HUES64 (cell line): Measurements from ENCODE around the gene COX7C.
A peak's percentile ranks its signal among the peaks of the same experiment; 100 is the strongest.
"Not testable (repeated sequence)": the region's sequence is repeated elsewhere in the genome, so short reads cannot be mapped to it uniquely, and the experiment has no call there.

ENCODE experiments used
- H3K27ac ChIP-seq: 2 replicates; pipeline ENCODE4 v1.7.0; 2013; ENCODE audit warnings: low read depth, low read length, inconsistent platforms
- H3K27me3 ChIP-seq: 2 replicates; pipeline ENCODE4 v1.6.1; 2013; ENCODE audit warnings: mild to moderate bottlenecking, low read length; ENCODE audit not compliant: insufficient read depth
- H3K36me3 ChIP-seq: 2 replicates; pipeline ENCODE4 v1.6.1; 2013; ENCODE audit warnings: mild to moderate bottlenecking, low read length; ENCODE audit not compliant: insufficient read depth
- H3K4me1 ChIP-seq: 2 replicates; pipeline ENCODE4 v1.6.1; 2013; ENCODE audit warnings: mild to moderate bottlenecking, low read length, moderate library complexity; ENCODE audit not compliant: insufficient read depth
- H3K4me3 ChIP-seq: 2 replicates; pipeline ENCODE4 v1.5.1; 2013; ENCODE audit warnings: mild to moderate bottlenecking, low read length, moderate library complexity
- H3K9ac ChIP-seq: 2 replicates; pipeline ENCODE4 v1.6.1; 2013; ENCODE audit warnings: mild to moderate bottlenecking, low read depth, low read length
- H3K9me3 ChIP-seq: 2 replicates; pipeline ENCODE4 v1.6.1; 2013; ENCODE audit warnings: low read depth, low read length; ENCODE audit not compliant: insufficient read depth
- WGBS: fragments of 150-250, 120-280 bp; methylation state at CpG from one replicate; pipeline ENCODE4 v1.1.7; 2013; ENCODE audit warnings: missing lambda C conversion rate; 5-methylcytosine and 5-hydroxymethylcytosine counted together

COX7C gene

GRCh38 chr5:86623785-86624483 is 6.2 kb downstream of the COX7C start:
- H3K27ac ChIP-seq, result no peak overlapping the region
- H3K9me3 ChIP-seq, result no peaks in the 10 kb centered on the region
- peaks cover 37% of the 10 kb centered on the region for H3K36me3 ChIP-seq
- 93% methylated on average over 4 of the region's 4 CpGs for WGBS
- no peak overlapping the region for H3K4me3 ChIP-seq
- no peak overlapping the region for H3K9ac ChIP-seq
- no peaks in the 10 kb centered on the region for H3K27me3 ChIP-seq
- peaks cover 4% of the 10 kb centered on the region for H3K4me1 ChIP-seq

GRCh38 chr5:86625148-86625547 is 7.4 kb downstream of the COX7C start:
- Histone ChIP-seq H3K4me1 (peaks cover 2% of the 10 kb centered on the region), H3K4me3 (no peak overlapping the region), H3K27ac (no peak overlapping the region), H3K9me3 (no peaks in the 10 kb centered on the region), H3K27me3 (no peaks in the 10 kb centered on the region), H3K9ac (no peak overlapping the region), H3K36me3 (peaks cover 25% of the 10 kb centered on the region)
- 90% methylated on average over 2 of the region's 2 CpGs for WGBS

- H3K9ac ChIP-seq, result no peak overlapping the region
- no peak overlapping the region for H3K27ac ChIP-seq
- H3K27me3 ChIP-seq, result no peaks in the 10 kb centered on the region
- no peak overlapping the region for H3K4me3 ChIP-seq
- peaks cover 15% of the 10 kb centered on the region for H3K36me3 ChIP-seq
- H3K4me1 ChIP-seq, result peaks cover 4% of the 10 kb centered on the region; the same call in 1 of the 2 replicates
- no peaks in the 10 kb centered on the region for H3K9me3 ChIP-seq
These were observed 8.4 kb downstream of the COX7C start for GRCh38 chr5:86626149-86626548.

- WGBS, result 98% methylated on average over 2 of the region's 2 CpGs
- H3K4me1 ChIP-seq, result peaks cover 4% of the 10 kb centered on the region; the same call in 1 of the 2 replicates
- no peak overlapping the region for H3K9ac ChIP-seq
- no peak overlapping the region for H3K27ac ChIP-seq
- no peaks in the 10 kb centered on the region for H3K9me3 ChIP-seq
- no peaks in the 10 kb centered on the region for H3K27me3 ChIP-seq
- no peaks in the 10 kb centered on the region for H3K36me3 ChIP-seq
- H3K4me3 ChIP-seq, result no peak overlapping the region
These were observed 13.4 kb downstream of the COX7C start for GRCh38 chr5:86631165-86631564.

GRCh38 chr5:86640998-86641397 is 23.3 kb downstream of the COX7C start:
- Histone ChIP-seq H3K4me1 (peaks cover 63% of the 10 kb centered on the region), H3K27ac (peak overlapping the region; percentile 91), H3K4me3 (no peak overlapping the region), H3K9me3 (no peaks in the 10 kb centered on the region), H3K9ac (no peak overlapping the region), H3K36me3 (no peaks in the 10 kb centered on the region), H3K27me3 (no peaks in the 10 kb centered on the region)
- WGBS, result no CpG with 5 or more reads among the region's 2 CpGs

- Histone ChIP-seq H3K4me3 (no peak overlapping the region), H3K9ac (peak overlapping the region; percentile 68; the same call in 1 of the 2 replicates), H3K4me1 (peaks cover 71% of the 10 kb centered on the region), H3K27ac (peak overlapping the region; percentile 94), H3K9me3 (no peaks in the 10 kb centered on the region), H3K27me3 (no peaks in the 10 kb centered on the region), H3K36me3 (no peaks in the 10 kb centered on the region)
- WGBS, result 83% methylated on average over 3 of the region's 3 CpGs
These were observed 27.1 kb downstream of the COX7C start for GRCh38 chr5:86644843-86645242.

- Histone ChIP-seq H3K4me3 (no peak overlapping the region), H3K9ac (peak overlapping the region; percentile 68; the same call in 1 of the 2 replicates), H3K4me1 (peaks cover 62% of the 10 kb centered on the region), H3K27me3 (no peaks in the 10 kb centered on the region), H3K27ac (peak overlapping the region; percentile 94), H3K36me3 (no peaks in the 10 kb centered on the region), H3K9me3 (no peaks in the 10 kb centered on the region)
These were observed 28.1 kb downstream of the COX7C start for GRCh38 chr5:86645885-86646284.

GRCh38 chr5:86646671-86647070 is 28.9 kb downstream of the COX7C start:
- Histone ChIP-seq H3K4me1 (peaks cover 55% of the 10 kb centered on the region), H3K27ac (peak overlapping the region; percentile 94; the same call in 1 of the 2 replicates), H3K27me3 (no peaks in the 10 kb centered on the region), H3K36me3 (no peaks in the 10 kb centered on the region), H3K9ac (no peak overlapping the region; the same call in 1 of the 2 replicates), H3K4me3 (no peak overlapping the region), H3K9me3 (no peaks in the 10 kb centered on the region)
- WGBS, result 94% methylated on average over 1 of the region's 1 CpG

- H3K9me3 ChIP-seq, result no peaks in the 10 kb centered on the region
- no peaks in the 10 kb centered on the region for H3K36me3 ChIP-seq
- H3K27me3 ChIP-seq, result no peaks in the 10 kb centered on the region
- H3K4me1 ChIP-seq, result peaks cover 35% of the 10 kb centered on the region
- 98% methylated on average over 3 of the region's 3 CpGs for WGBS
- H3K9ac ChIP-seq, result no peak overlapping the region
- no peak overlapping the region for H3K27ac ChIP-seq
- H3K4me3 ChIP-seq, result no peak overlapping the region
These were observed 32.2 kb downstream of the COX7C start for GRCh38 chr5:86649832-86650505.

- not testable (repeated sequence) for H3K9ac ChIP-seq, H3K27me3 ChIP-seq, H3K4me3 ChIP-seq, H3K9me3 ChIP-seq, H3K36me3 ChIP-seq, H3K27ac ChIP-seq, H3K4me1 ChIP-seq
- WGBS, result 88% methylated on average over 2 of the region's 2 CpGs
These were observed 43.0 kb downstream of the COX7C start for GRCh38 chr5:86660771-86661170.

- Histone ChIP-seq H3K27me3 (no peaks in the 10 kb centered on the region), H3K27ac (no peak overlapping the region), H3K9ac (no peak overlapping the region), H3K4me1 (peaks cover 4% of the 10 kb centered on the region; the same call in 1 of the 2 replicates), H3K9me3 (no peaks in the 10 kb centered on the region), H3K36me3 (no peaks in the 10 kb centered on the region), H3K4me3 (no peak overlapping the region)
- WGBS, result 93% methylated on average over 1 of the region's 2 CpGs
These were observed 46.4 kb downstream of the COX7C start for GRCh38 chr5:86664173-86664572.
